HEK293T (cell line): ENCODE results near the gene KCNJ18.
"Not testable (repeated sequence)": the region's sequence is repeated elsewhere in the genome, so short reads cannot be mapped to it uniquely, and the experiment has no call there.

Experiments used
- ELF4 ChIP-seq: fragments of 450-650 bp; IDR thresholded peaks from 2 replicates; pipeline ENCODE4 v1.6.1; 2017; ENCODE audit warnings: antibody characterized with exemption
- FOXM1 ChIP-seq: fragments of 450-650 bp; IDR thresholded peaks from 2 replicates; pipeline ENCODE4 v1.6.1; 2017; ENCODE audit warnings: mild to moderate bottlenecking, borderline replicate concordance
- L3MBTL2 ChIP-seq: fragments of 450-650 bp; conservative IDR thresholded peaks from 2 replicates; pipeline ENCODE4 v1.6.1; 2016; ENCODE audit warnings: mild to moderate bottlenecking
- SP1 ChIP-seq: fragments of 450-650 bp; IDR thresholded peaks from 2 replicates; pipeline ENCODE4 v1.6.1; 2017
- TARDBP ChIP-seq: fragments of 450-650 bp; IDR thresholded peaks from 2 replicates; pipeline ENCODE4 v1.6.1; 2016

DNA sequence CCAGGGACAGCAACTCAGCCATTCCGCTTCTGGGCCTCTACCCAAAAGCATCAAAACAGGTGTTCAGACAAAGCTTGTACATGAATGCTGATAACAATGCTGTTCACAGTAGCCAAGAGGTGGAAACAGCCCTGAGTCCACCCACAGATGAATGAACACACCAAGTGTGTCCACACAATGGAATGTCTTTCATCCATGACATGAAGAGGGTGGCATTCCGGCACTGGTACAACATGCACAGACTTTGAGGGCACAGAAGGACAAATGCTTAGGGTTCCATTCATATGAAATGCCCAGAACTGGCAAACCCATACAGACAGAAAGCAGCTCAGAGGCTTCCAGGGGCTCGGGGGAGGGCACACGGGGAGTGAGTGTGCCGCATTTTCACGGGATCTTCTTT lies 49.2 kb downstream of the KCNJ18 start:
- not testable (repeated sequence) for TF ChIP-seq FOXM1, SP1, ELF4, L3MBTL2, TARDBP
